HL-60 (cell line): ENCODE results near the gene COL18A1.

ENCODE experiments used
- DNase-seq, 2 experiments: peaks; one replicate each; pipeline ENCODE4 v3.0.0-alpha.2; 2010 to 2020; ENCODE audit warnings: low read depth in 1 of 2, low spot score in 1 of 2
- H3K27ac ChIP-seq: fragments of 250-450 bp; sonication (Bioruptor Pico); replicated peaks from 2 replicates; pipeline ENCODE4 v1.5.1; 2020; ENCODE audit warnings: mild to moderate bottlenecking, moderate library complexity
- H3K27me3 ChIP-seq: fragments of 250-450 bp; sonication (Bioruptor Pico); 2 replicates; pipeline ENCODE4 v1.5.1; 2021; ENCODE audit warnings: mild to moderate bottlenecking, moderate library complexity; ENCODE audit not compliant: insufficient read depth, poor library complexity, severe bottlenecking
- H3K4me3 ChIP-seq: replicated peaks from 2 replicates; pipeline ENCODE4 v1.5.1; 2011; ENCODE audit warnings: mild to moderate bottlenecking, control low read depth, low read length; ENCODE audit not compliant: insufficient read depth
- CTCF ChIP-seq: IDR thresholded peaks from one replicate; pipeline ENCODE4 v1.5.1; 2011; ENCODE audit warnings: low read length, control low read depth, inconsistent platforms; ENCODE audit not compliant: insufficient read depth
- GABPA ChIP-seq: IDR thresholded peaks from 2 replicates; pipeline ENCODE4 v1.6.1; 2012; ENCODE audit warnings: low read depth
- POLR2AphosphoS5 ChIP-seq: IDR thresholded peaks from 2 replicates; pipeline ENCODE4 v1.6.1; 2012; ENCODE audit warnings: low read depth
- REST ChIP-seq: IDR thresholded peaks from 2 replicates; pipeline ENCODE4 v1.6.1; 2012; ENCODE audit warnings: low read depth; ENCODE audit not compliant: insufficient replicate concordance
- SPI1 ChIP-seq: IDR thresholded peaks from 2 replicates; pipeline ENCODE4 v1.6.1; 2012; ENCODE audit warnings: low read depth, mild to moderate bottlenecking, borderline replicate concordance

The COL18A1 gene

GRCh38 chr21:45492765-45493164, 87.8 kb downstream of the COL18A1 start:
- H3K27me3 ChIP-seq: no peaks in the 10 kb centered on the region
- no peak for DNase-seq
- TF ChIP-seq POLR2AphosphoS5 (no peak), GABPA (no peak), REST (no peak), CTCF (no peak), SPI1 (no peak)
- H3K27ac ChIP-seq: no peak overlapping the region
- no peak overlapping the region for H3K4me3 ChIP-seq

- H3K27me3 ChIP-seq: no peaks in the 10 kb centered on the region
- no peak overlapping the region for H3K27ac ChIP-seq
- DNase-seq: no peak
- no peak for TF ChIP-seq GABPA
- TF ChIP-seq POLR2AphosphoS5: no peak
- TF ChIP-seq REST: no peak
- no peak for TF ChIP-seq SPI1
- TF ChIP-seq CTCF: no peak
- no peak overlapping the region for H3K4me3 ChIP-seq
These were observed 88.5 kb downstream of the COL18A1 start for GRCh38 chr21:45493401-45494001.

- H3K4me3 ChIP-seq: no peak overlapping the region
- H3K27ac ChIP-seq: no peak overlapping the region
- TF ChIP-seq SPI1 (no peak), GABPA (no peak), POLR2AphosphoS5 (no peak), REST (no peak), CTCF (no peak)
- no peaks in the 10 kb centered on the region for H3K27me3 ChIP-seq
- DNase-seq: no peak
These were observed 89.3 kb downstream of the COL18A1 start for GRCh38 chr21:45494135-45494850.
